GM12878 (cell line): Measurements from ENCODE around the gene WSCD2. TPM values are rescaled to one million over a fixed set of nuclear protein-coding genes. Genes with fewer than 3 reads are reported as not detected.

ENCODE experiments used
- ESRRA ChIP-seq: IDR thresholded peaks from 2 replicates; pipeline ENCODE4 v1.6.1; 2012; ENCODE audit warnings: mild to moderate bottlenecking, low read length, improper control_type of control experiment
- FOXM1 ChIP-seq: IDR thresholded peaks from 2 replicates; pipeline ENCODE4 v1.6.1; 2012; ENCODE audit warnings: low read depth, mild to moderate bottlenecking, inconsistent platforms, low read length, moderate library complexity
- IRF4 ChIP-seq: IDR thresholded peaks from 2 replicates; pipeline ENCODE4 v1.6.1; 2011; ENCODE audit warnings: low read depth, low read length
- LARP7 ChIP-seq: fragments of 450-650 bp; IDR thresholded peaks from 2 replicates; pipeline ENCODE4 v1.6.1; 2017; ENCODE audit warnings: mild to moderate bottlenecking
- MLLT1 ChIP-seq: fragments of 450-650 bp; IDR thresholded peaks from 2 replicates; pipeline ENCODE4 v1.6.1; 2016; ENCODE audit warnings: mild to moderate bottlenecking
- POU2F2 ChIP-seq: IDR thresholded peaks from 3 replicates; pipeline ENCODE4 v1.6.1; 2011; ENCODE audit warnings: low read depth, mild to moderate bottlenecking, low read length, borderline replicate concordance
- SMARCA5 ChIP-seq: fragments of 450-650 bp; IDR thresholded peaks from 2 replicates; pipeline ENCODE4 v1.6.1; 2017; ENCODE audit warnings: mild to moderate bottlenecking
- SP1 ChIP-seq: IDR thresholded peaks from one replicate; pipeline ENCODE4 v1.6.1; 2011; ENCODE audit warnings: low read depth, low read length
- SUZ12 ChIP-seq: fragments of 200-600 bp; sonication (generic); IDR thresholded peaks from one replicate; pipeline ENCODE4 v1.6.1; 2018; ENCODE audit warnings: antibody characterized with exemption, mild to moderate bottlenecking; ENCODE audit not compliant: unreplicated experiment
- ZBTB33 ChIP-seq: fragments of 450-650 bp; IDR thresholded peaks from 2 replicates; pipeline ENCODE4 v1.6.1; 2017; ENCODE audit warnings: mild to moderate bottlenecking
- polyA plus RNA-seq, 11 experiments: library from polyadenylated mRNA; depleted of rRNA in 4 of 11; unstranded in 6 of 11; stranded (reverse) in 5 of 11; fragments of >200 nt; fragmentation: Nextera tagmentation in 4 of 11; fragmentation: Illumina TruSeq in 1 of 11; extraction: Ambion mirVana in 4 of 11; extraction: Trizol in 1 of 11; gene quantifications; 1 replicate in 1 of 11; 2 replicates in 10 of 11; pipeline versions ENCODE4 v1.2.1 to v1.2.3, GENCODE V29; 2011 to 2016; ENCODE audit warnings: inconsistent platforms in 2 of 11, missing spikeins in 2 of 11, low read depth in 1 of 11
- total RNA-seq, 4 experiments: library from RNA; depleted of rRNA in 3 of 4; stranded (reverse); fragments of >200 nt in 3 of 4; fragmentation: Illumina TruSeq in 1 of 4; extraction: Trizol in 1 of 4; gene quantifications; 2 replicates each; pipeline versions ENCODE4 v1.2.1 to v1.2.3, GENCODE V29; 2013 to 2021
- TF ChIP-seq, protein P1 (sequence below), 3 experiments: IDR thresholded peaks in 2 of 3; conservative IDR thresholded peaks in 1 of 3; 2 replicates each; pipeline ENCODE4 v1.5.1; 2011; ENCODE audit warnings: low read depth in 3 of 3, low read length in 3 of 3, mild to moderate bottlenecking in 3 of 3, control low read depth in 2 of 3, moderate library complexity in 2 of 3, inconsistent platforms in 1 of 3, mixed read lengths in 1 of 3; ENCODE audit not compliant: control insufficient read depth in 2 of 3, insufficient read depth in 1 of 3; ENCODE audit errors: extremely low read depth in 1 of 3
- TF ChIP-seq, protein P2 (sequence below): IDR thresholded peaks from 2 replicates; pipeline ENCODE4 v1.6.1; 2012; ENCODE audit warnings: low read depth, low read length, improper control_type of control experiment
- TF ChIP-seq, protein P3 (sequence below): IDR thresholded peaks from 2 replicates; pipeline ENCODE4 v1.6.1; 2012; ENCODE audit warnings: low read depth, low read length, improper control_type of control experiment
- TF ChIP-seq, protein P4 (sequence below): fragments of 450-650 bp; conservative IDR thresholded peaks from 2 replicates; pipeline ENCODE4 v1.6.1; 2017; ENCODE audit warnings: mild to moderate bottlenecking, moderate library complexity
- TF ChIP-seq, protein P5 (sequence below): fragments of 450-650 bp; IDR thresholded peaks from 2 replicates; pipeline ENCODE4 v1.6.1; 2016; ENCODE audit warnings: mild to moderate bottlenecking, moderate library complexity, borderline replicate concordance

The WSCD2 gene
- total and polyA plus RNA-seq, 10 of the 15 experiments (the other 5 are each of a cell fraction or from before 2014, with no cell fraction given) = 0.41 TPM; not detected in 9

GRCh38 chr12:108297895-108298760, 169.0 kb downstream of the WSCD2 start (continued):
- TF ChIP-seq, protein P1, sequence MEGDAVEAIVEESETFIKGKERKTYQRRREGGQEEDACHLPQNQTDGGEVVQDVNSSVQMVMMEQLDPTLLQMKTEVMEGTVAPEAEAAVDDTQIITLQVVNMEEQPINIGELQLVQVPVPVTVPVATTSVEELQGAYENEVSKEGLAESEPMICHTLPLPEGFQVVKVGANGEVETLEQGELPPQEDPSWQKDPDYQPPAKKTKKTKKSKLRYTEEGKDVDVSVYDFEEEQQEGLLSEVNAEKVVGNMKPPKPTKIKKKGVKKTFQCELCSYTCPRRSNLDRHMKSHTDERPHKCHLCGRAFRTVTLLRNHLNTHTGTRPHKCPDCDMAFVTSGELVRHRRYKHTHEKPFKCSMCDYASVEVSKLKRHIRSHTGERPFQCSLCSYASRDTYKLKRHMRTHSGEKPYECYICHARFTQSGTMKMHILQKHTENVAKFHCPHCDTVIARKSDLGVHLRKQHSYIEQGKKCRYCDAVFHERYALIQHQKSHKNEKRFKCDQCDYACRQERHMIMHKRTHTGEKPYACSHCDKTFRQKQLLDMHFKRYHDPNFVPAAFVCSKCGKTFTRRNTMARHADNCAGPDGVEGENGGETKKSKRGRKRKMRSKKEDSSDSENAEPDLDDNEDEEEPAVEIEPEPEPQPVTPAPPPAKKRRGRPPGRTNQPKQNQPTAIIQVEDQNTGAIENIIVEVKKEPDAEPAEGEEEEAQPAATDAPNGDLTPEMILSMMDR (IDR thresholded peaks at IDR 0.05 in 2 of 3, conservative IDR thresholded peaks at IDR 0.05 in 1 of 3; ENCODE audit: control insufficient read depth in 2 of 3, extremely low read depth in 1 of 3, insufficient read depth in 1 of 3, low read depth in 3 of 3, low read length in 3 of 3) = no peak
- TF ChIP-seq, protein P2, sequence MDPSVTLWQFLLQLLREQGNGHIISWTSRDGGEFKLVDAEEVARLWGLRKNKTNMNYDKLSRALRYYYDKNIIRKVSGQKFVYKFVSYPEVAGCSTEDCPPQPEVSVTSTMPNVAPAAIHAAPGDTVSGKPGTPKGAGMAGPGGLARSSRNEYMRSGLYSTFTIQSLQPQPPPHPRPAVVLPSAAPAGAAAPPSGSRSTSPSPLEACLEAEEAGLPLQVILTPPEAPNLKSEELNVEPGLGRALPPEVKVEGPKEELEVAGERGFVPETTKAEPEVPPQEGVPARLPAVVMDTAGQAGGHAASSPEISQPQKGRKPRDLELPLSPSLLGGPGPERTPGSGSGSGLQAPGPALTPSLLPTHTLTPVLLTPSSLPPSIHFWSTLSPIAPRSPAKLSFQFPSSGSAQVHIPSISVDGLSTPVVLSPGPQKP = no peak
- TF ChIP-seq SUZ12 = no peak
- no peak for TF ChIP-seq ZBTB33
- TF ChIP-seq SP1 = peak; percentile 15
- TF ChIP-seq IRF4 = 0 out of 2 replicates have a peak, but pooled peaks have one; percentile 40
- no peak for TF ChIP-seq MLLT1
- no peak for TF ChIP-seq POU2F2
- TF ChIP-seq SMARCA5 = no peak
- TF ChIP-seq, protein P3, sequence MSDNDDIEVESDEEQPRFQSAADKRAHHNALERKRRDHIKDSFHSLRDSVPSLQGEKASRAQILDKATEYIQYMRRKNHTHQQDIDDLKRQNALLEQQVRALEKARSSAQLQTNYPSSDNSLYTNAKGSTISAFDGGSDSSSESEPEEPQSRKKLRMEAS = no peak
- 0 out of 2 replicates have a peak, but pooled peaks have one; percentile 10 for TF ChIP-seq FOXM1
- TF ChIP-seq, protein P4, sequence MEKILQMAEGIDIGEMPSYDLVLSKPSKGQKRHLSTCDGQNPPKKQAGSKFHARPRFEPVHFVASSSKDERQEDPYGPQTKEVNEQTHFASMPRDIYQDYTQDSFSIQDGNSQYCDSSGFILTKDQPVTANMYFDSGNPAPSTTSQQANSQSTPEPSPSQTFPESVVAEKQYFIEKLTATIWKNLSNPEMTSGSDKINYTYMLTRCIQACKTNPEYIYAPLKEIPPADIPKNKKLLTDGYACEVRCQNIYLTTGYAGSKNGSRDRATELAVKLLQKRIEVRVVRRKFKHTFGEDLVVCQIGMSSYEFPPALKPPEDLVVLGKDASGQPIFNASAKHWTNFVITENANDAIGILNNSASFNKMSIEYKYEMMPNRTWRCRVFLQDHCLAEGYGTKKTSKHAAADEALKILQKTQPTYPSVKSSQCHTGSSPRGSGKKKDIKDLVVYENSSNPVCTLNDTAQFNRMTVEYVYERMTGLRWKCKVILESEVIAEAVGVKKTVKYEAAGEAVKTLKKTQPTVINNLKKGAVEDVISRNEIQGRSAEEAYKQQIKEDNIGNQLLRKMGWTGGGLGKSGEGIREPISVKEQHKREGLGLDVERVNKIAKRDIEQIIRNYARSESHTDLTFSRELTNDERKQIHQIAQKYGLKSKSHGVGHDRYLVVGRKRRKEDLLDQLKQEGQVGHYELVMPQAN = no peak
- no peak for TF ChIP-seq LARP7
- TF ChIP-seq ESRRA = no peak
- TF ChIP-seq, protein P5, sequence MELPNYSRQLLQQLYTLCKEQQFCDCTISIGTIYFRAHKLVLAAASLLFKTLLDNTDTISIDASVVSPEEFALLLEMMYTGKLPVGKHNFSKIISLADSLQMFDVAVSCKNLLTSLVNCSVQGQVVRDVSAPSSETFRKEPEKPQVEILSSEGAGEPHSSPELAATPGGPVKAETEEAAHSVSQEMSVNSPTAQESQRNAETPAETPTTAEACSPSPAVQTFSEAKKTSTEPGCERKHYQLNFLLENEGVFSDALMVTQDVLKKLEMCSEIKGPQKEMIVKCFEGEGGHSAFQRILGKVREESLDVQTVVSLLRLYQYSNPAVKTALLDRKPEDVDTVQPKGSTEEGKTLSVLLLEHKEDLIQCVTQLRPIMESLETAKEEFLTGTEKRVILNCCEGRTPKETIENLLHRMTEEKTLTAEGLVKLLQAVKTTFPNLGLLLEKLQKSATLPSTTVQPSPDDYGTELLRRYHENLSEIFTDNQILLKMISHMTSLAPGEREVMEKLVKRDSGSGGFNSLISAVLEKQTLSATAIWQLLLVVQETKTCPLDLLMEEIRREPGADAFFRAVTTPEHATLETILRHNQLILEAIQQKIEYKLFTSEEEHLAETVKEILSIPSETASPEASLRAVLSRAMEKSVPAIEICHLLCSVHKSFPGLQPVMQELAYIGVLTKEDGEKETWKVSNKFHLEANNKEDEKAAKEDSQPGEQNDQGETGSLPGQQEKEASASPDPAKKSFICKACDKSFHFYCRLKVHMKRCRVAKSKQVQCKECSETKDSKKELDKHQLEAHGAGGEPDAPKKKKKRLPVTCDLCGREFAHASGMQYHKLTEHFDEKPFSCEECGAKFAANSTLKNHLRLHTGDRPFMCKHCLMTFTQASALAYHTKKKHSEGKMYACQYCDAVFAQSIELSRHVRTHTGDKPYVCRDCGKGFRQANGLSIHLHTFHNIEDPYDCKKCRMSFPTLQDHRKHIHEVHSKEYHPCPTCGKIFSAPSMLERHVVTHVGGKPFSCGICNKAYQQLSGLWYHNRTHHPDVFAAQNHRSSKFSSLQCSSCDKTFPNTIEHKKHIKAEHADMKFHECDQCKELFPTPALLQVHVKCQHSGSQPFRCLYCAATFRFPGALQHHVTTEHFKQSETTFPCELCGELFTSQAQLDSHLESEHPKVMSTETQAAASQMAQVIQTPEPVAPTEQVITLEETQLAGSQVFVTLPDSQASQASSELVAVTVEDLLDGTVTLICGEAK = no peak
